Measurements from ENCODE around the gene ZNF423.

- TF ChIP-seq EZH2 (IDR thresholded peaks at IDR 0.05; ENCODE audit: borderline replicate concordance, low read length) = no peak
- TF ChIP-seq CTCF (IDR thresholded peaks at IDR 0.05; ENCODE audit: low read length) = no peak
These were observed 372.1 kb downstream of the ZNF423 start for GRCh38 chr16:49483651-49484450.
